Activated naive CD8-positive, alpha-beta T cell treated with anti-CD3 and anti-CD28 coated beads, Interleukin-2, amount 10 ng/mL, durations not matched to agents 7 days and 5 days (primary cell): ENCODE measurements around the gene BOD1L1. TPM values are rescaled to one million over a fixed set of nuclear protein-coding genes. Genes with fewer than 3 reads are reported as not detected.

Source experiments
- ATAC-seq: fragments of 150-1000 bp; cut with Tn5 transposase; one replicate; pipeline ENCODE4 v1.10.0; 2021; ENCODE audit warnings: low read depth, moderate library complexity
- POLR2A ChIA-PET: fragments of 350-600 bp; sonication (Branson Sonifier 250); formaldehyde crosslinking; loops from one replicate; lab custom pipeline; 2021; ENCODE audit warnings: antibody characterized with exemption; lab: Charles Lee
- DNase-seq: peaks from one replicate; pipeline ENCODE4 v3.0.0; 2021
- H3K27ac Mint-ChIP-seq: one replicate; pipeline ENCODE4 v1.8.0; 2022; ENCODE audit warnings: mild to moderate bottlenecking, mixed read lengths
- H3K27me3 Mint-ChIP-seq: one replicate; pipeline ENCODE4 v1.8.0; 2022; ENCODE audit warnings: mild to moderate bottlenecking, moderate library complexity, mixed read lengths
- H3K36me3 Mint-ChIP-seq: one replicate; pipeline ENCODE4 v1.8.0; 2021; ENCODE audit warnings: mild to moderate bottlenecking, mixed read lengths
- H3K4me1 Mint-ChIP-seq: one replicate; pipeline ENCODE4 v1.8.0; 2021; ENCODE audit warnings: mixed read lengths
- H3K4me3 Mint-ChIP-seq: one replicate; pipeline ENCODE4 v1.8.0; 2022; ENCODE audit warnings: mild to moderate bottlenecking, moderate library complexity, mixed read lengths
- H3K9me3 Mint-ChIP-seq: one replicate; pipeline ENCODE4 v1.8.0; 2021; ENCODE audit warnings: mixed read lengths
- total RNA-seq, 2 experiments: library from RNA; stranded (reverse); gene quantifications; one replicate each; pipeline ENCODE4 v1.2.3, GENCODE V29; 2021

BOD1L1 gene
- total RNA-seq, 2 experiments from 2014 or later: 50.6 to 52.5 TPM

DNA sequence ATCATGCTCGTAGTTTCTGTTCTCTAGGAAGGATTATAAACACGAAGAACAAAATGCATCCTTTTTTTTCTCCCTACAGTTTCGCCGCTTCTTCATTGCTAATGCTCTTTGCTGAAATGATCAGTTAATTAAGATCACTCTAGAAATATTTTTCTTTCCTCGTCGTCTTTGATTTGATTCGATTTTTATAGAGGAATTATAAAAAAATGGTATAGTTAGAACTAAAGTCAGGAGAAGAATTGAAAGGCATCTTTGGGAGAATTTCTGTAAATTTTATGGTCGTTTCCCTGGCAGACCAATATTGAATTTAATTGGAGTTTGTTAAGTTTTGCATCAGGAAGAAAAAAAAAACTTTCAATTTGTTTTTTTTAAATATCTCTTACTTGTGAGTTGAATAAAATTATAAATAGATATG is 82.1 kb downstream of the BOD1L1 start:
- Mint-ChIP-seq H3K36me3 (peaks cover 2% of the 10 kb centered on the region), H3K4me3 (peak overlapping the region; percentile 79), H3K27ac (peak overlapping the region; percentile 61), H3K9me3 (no peaks in the 10 kb centered on the region), H3K27me3 (peaks cover 80% of the 10 kb centered on the region), H3K4me1 (peaks cover 32% of the 10 kb centered on the region)
- DNase-seq (no peak), ATAC-seq (no peak)
- POLR2A ChIA-PET: interaction anchor here (0.6 kb wide), 1 partner anchor 114 kb away, joined by 3 read pairs; no protein-coding TSS in a partner anchor

DNA sequence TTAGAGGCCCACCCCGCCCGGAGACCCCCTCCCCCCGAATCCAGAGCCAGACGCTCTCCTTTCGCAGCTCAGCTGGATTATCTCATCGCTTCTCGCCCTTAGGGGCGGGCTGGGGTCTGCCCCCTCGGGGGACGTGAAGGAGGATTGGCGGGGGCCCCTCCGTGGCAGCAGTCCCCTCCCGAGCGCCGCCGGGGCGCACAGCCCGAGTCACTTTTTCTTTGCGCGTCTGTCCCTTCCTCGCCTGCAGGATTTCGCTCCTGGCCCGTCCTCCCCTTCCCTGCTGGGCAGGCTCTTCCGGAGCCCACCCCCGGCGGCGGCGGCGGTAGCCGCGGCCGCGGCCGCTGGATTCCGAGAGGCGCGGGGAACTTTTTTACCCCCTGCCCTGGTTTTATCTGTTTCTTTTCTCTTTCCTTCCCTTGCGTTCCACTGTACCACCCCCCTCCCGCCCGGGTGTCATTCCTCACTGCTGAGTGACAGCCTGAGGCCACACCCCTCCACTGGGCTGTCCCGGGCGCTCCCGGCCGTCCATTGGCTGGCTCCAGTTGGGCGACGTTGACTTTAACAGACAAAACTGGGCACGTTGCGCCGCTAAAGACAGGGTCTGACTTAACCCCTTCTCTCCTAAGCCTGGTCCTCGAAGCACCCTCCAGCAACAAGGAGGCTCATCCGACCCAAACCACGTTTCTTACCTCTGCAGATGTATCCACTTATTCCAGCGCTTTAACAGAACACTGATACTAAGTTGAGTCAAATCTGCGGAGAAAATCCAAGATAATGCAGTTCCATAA is 82.7 kb downstream of the BOD1L1 start:
- H3K27ac Mint-ChIP-seq: peak overlapping the region; percentile 64
- peaks cover 2% of the 10 kb centered on the region for H3K36me3 Mint-ChIP-seq
- H3K27me3 Mint-ChIP-seq: peaks cover 80% of the 10 kb centered on the region
- H3K4me1 Mint-ChIP-seq: peaks cover 38% of the 10 kb centered on the region
- ATAC-seq (peak; percentile 34), DNase-seq (peak; percentile 57)
- no peaks in the 10 kb centered on the region for H3K9me3 Mint-ChIP-seq
- H3K4me3 Mint-ChIP-seq: peak overlapping the region; percentile 79
- POLR2A ChIA-PET: interaction anchor here (1.7 kb wide), 1 partner anchor 10 kb away, joined by 3 read pairs; no protein-coding TSS in a partner anchor

DNA sequence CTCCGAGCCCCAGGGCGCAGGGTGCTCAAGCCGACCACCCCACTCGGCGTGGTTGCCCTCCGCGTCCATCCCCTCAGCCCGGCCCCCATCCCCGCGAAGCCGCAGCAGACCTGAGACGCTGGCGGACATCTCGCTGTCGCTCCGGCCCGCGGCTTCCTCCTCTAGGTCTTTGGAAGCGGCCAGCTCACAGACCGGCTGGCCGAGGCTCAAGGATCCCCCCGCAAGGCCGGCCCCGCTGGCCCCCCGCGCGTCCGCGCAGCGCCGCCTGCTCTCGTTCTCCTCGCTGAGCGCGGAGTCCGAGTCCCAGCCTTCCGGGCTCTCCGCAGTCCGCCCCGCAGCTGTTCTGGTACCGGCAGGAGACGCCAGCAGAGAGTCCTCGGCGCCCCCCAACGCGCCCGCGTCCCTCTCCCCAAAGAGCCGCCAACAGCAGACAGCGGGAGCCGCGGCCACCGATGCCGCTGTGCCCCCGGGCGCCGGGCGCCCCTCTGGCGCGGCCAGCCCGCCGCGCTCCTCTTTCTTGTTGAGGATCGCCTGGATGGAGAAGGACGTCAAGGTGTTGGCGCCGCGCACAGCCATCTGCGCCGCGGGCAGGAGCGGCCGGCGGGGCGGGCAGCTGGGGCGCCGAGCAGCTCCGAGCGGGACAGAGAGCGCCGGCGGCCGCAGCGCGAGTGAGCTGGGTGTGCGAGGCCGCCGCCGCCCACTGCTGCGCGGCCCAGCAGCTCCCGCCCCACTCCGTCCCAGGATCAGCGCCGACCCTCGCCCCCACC is 83.5 kb downstream of the BOD1L1 start, which contains the start of gene NKX3-2:
NKX3-2 (minus strand) TSS at position 670 of the 767 bp plus-strand sequence; CDS start at position 576, 94 bp downstream.
- POLR2A ChIA-PET: interaction anchor here (0.7 to 1.7 kb wide), 4 partner anchors 9 to 61 kb away, joined by 3 read pairs; no protein-coding TSS in a partner anchor
- H3K27ac Mint-ChIP-seq: peak within 1 kb of the TSS; percentile 64
- H3K27me3 Mint-ChIP-seq: peaks cover 82% of the 10 kb centered on the region
- DNase-seq (peak; percentile 46), ATAC-seq (no peak)
- no peaks in the 10 kb centered on the region for H3K9me3 Mint-ChIP-seq
- H3K4me3 Mint-ChIP-seq: peak within 1 kb of the TSS; percentile 79
- H3K4me1 Mint-ChIP-seq: peaks cover 38% of the 10 kb centered on the region
- H3K36me3 Mint-ChIP-seq: peaks cover 2% of the 10 kb centered on the region

DNA sequence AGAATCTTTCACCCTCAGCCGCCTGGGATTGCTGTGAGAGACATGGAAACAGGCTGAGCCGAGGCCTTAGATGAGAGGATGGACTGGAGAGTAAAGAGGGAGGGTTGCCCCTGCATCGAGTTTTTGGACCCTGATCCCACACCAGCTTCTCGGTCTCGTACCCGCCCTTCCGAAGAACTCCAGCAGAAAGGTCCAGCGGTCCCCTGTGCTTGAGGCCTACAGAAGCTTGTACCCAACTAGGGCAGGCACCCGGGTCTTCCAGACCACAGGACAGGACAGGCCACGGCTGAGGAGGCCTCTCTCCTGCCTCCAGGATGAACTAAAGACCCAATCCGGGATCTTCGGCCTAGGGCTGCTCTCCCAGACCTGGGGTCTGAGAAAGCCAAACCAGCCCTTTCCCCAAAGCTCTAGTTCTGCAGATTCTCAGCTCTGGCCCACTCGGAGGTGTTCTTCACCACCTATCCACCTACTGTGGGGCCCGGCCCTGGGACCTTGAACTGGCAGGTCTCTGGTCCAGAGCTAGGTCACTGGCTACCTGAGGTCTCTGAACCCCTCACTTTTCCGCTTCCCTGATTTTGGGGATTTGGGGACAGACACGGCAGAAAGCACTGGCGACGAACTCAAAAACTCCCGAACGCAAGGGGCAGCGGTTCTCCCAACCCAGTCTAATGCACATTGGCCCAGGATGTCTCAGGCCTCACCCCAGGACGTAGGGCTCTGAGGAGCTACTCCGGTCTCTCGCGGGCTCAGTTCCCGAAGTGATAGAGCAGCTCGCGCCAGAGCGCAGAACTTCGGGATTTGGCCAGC is 84.3 kb downstream of the BOD1L1 start:
- Mint-ChIP-seq H3K27me3 (peaks cover 83% of the 10 kb centered on the region), H3K4me3 (peak overlapping the region; percentile 1), H3K27ac (no peak overlapping the region), H3K9me3 (peaks cover 3% of the 10 kb centered on the region), H3K4me1 (peaks cover 39% of the 10 kb centered on the region), H3K36me3 (peaks cover 3% of the 10 kb centered on the region)
- DNase-seq: peak; percentile 35
- ATAC-seq: no peak
- POLR2A ChIA-PET: interaction anchor here (0.7 to 1.7 kb wide), 4 partner anchors 8 to 60 kb away, joined by 3 read pairs; no protein-coding TSS in a partner anchor

DNA sequence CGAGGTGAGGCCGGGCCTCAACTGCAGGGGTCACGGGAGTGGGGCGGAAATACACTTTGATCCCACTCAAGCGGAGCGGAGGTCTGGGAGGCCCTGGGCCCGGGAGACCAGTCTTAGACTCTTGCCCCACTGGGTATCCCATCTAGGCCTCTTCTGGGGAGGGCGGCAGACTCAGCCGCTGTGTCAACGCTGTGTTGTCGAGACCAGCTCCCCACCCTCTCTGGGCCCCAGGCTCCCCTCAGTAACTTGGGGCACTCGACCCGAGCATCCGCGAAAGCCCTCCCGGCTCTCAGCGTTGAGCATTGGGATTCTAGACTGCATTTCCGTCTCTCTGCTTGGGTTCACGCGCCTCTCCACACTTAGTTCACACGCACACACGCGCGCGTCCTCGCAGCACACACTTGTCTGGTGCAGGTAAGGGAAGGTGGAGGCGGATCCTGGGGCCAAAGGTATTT is 84.9 kb downstream of the BOD1L1 start:
- peaks cover 4% of the 10 kb centered on the region for H3K9me3 Mint-ChIP-seq
- H3K27me3 Mint-ChIP-seq: peaks cover 87% of the 10 kb centered on the region
- no peak for ATAC-seq
- no peak overlapping the region for H3K27ac Mint-ChIP-seq
- POLR2A ChIA-PET: interaction anchor here (1.3 kb wide), 1 partner anchor 15 kb away, joined by 3 read pairs; no protein-coding TSS in a partner anchor
- peaks cover 3% of the 10 kb centered on the region for H3K36me3 Mint-ChIP-seq
- DNase-seq: peak; percentile 37
- H3K4me1 Mint-ChIP-seq: peaks cover 39% of the 10 kb centered on the region
- no peak overlapping the region for H3K4me3 Mint-ChIP-seq

DNA sequence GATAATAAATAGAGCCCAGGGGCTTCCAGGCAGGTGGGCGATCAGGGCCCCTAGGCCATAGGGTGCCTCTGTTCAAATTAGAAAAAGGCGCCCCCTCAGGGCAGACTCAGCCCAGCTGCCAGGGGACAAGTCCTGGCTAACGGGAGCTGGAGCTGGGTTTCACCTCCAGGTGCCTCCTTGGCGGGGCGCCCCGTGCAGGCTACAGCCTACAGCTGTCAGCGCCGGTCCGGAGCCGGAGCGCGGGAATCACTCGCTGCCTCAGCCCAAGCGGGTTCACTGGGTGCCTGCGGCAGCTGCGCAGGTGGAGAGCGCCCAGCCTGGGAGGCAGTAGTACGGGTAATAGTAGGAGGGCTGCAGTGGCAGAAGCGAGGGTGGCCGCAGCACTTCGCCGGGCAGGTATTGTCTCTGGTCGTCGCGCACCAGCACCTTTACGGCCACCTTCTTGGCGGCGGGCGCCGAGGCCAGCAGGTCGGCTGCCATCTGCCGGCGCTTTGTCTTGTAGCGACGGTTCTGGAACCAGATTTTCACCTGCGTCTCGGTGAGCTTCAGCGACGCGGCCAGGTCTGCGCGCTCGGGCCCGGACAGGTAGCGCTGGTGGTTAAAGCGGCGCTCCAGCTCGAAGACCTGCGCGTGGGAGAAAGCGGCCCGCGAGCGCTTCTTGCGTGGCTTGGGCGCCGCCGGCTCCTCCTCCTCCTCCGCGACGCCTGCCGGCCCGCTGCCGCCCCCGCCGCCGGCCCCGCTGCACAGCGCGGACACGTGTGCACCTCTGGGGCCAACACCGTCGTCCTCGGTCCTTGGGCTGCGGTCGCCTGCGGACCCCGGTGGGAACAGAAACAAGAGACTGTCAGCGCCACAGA is 85.6 kb downstream of the BOD1L1 start:
- peaks cover 40% of the 10 kb centered on the region for H3K4me1 Mint-ChIP-seq
- peaks cover 88% of the 10 kb centered on the region for H3K27me3 Mint-ChIP-seq
- H3K4me3 Mint-ChIP-seq: peak overlapping the region; percentile 10
- DNase-seq (peak; percentile 68), ATAC-seq (no peak)
- no peak overlapping the region for H3K27ac Mint-ChIP-seq
- POLR2A ChIA-PET: interaction anchor here (0.8 kb wide), 1 partner anchor 10 kb away, joined by 3 read pairs; no protein-coding TSS in a partner anchor
- H3K9me3 Mint-ChIP-seq: peaks cover 6% of the 10 kb centered on the region
- H3K36me3 Mint-ChIP-seq: peaks cover 3% of the 10 kb centered on the region

DNA sequence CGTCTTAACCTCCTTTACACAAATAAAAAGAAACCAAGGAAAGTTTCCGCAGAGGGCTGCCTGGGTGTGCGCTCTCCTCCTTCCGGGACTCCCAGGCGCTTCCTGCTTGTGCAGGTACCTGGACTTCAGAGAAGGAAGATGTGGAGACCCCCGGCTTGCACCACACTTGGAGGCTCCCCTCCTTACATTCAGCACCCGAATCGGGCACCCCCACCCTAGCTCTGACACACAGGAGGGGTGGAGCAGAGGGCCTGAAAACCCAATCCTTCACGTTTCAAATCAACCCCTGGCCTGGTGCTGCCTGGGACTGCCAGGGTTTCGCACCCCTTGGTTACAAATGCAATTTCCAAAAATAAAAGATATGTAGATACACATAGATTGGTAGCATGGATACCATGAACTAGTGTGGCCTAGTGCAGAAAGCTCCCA is 86.3 kb downstream of the BOD1L1 start:
- no peak overlapping the region for H3K27ac Mint-ChIP-seq
- POLR2A ChIA-PET: interaction anchor here (0.8 kb wide), 1 partner anchor 10 kb away, joined by 3 read pairs; no protein-coding TSS in a partner anchor
- peaks cover 88% of the 10 kb centered on the region for H3K27me3 Mint-ChIP-seq
- peaks cover 37% of the 10 kb centered on the region for H3K4me1 Mint-ChIP-seq
- peak overlapping the region; percentile 22 for H3K4me3 Mint-ChIP-seq
- DNase-seq (no peak), ATAC-seq (no peak)
- H3K9me3 Mint-ChIP-seq: peaks cover 8% of the 10 kb centered on the region
- H3K36me3 Mint-ChIP-seq: peaks cover 6% of the 10 kb centered on the region

DNA sequence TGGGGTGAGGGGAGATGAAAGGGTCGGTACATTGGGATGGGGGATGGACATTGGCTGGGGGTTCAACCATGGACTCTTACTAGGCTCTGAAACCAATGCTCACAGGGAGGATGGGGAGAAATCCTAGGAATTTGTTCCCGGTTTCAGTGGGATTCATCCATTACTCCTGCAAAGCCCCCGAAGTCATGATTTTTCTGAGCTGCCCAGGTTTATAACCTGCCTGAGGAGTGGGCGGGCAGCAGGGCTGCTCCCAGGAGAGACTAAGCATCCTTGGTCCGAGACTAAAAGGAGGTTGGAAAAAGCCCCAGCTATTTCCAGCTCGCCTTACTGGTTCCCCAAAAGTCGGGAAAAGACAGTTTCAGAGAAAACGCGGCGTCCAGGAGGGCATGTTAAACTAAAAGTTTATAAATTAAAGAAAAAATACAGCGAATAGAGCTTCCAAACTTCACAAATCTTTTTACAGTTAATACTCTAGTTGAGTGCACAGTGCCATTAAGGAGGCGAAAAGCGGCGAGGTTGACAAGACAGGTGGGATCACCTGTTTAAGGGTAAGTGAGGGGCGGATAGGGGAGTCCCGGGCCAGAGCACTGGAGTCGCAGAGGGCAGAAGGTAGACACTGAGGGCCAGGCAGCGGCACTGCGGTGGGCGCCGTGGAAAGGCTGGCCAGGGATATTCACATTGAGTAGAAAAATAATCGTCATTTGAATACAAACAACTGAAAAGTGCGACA is 86.9 kb downstream of the BOD1L1 start:
- POLR2A ChIA-PET: no interaction called here
- peak; percentile 35 for DNase-seq
- no peak for ATAC-seq
- Mint-ChIP-seq H3K4me1 (peaks cover 35% of the 10 kb centered on the region), H3K9me3 (peaks cover 8% of the 10 kb centered on the region), H3K4me3 (peak overlapping the region; percentile 8), H3K27me3 (peaks cover 89% of the 10 kb centered on the region), H3K27ac (no peak overlapping the region), H3K36me3 (peaks cover 6% of the 10 kb centered on the region)

DNA sequence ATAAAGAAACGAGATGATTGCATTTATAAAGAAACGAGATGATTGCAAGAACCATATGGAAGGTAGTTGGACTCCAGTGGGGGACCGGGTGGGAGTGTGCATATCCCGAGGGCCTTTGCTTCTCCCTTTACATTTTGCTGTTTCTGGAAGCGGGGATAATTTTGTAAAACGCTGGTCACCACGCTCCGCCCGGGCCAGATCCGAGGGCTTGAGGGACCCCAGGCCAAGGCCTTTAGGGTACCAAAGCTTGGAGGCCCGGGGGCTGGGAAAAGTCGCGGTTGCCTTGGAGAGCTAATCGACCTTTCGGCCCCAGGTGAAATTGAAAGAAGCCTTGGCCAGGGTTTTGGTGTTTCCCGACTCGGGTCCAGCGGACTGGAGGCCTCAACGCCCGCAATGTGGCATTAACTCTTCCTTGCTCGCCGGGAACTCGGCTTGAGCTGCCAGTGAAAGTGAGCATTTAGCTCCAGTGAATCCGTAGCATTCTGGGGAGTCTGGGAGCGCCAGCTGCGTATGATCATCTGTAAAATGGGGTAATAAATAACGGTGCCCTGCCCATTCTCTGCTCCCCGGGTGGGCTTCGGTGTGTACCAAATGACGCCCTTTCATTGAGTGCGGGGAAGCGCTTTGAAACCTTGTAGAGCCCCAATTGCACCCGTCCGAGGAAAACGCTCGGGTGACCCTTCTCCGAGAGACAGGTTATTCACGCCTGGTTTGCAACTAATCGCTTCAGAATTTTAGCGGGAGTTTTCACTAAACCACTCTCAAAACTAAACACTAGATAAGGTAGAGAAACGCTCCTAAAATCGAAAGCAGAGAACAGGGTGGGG is 87.7 kb downstream of the BOD1L1 start:
- ATAC-seq: no peak
- peaks cover 90% of the 10 kb centered on the region for H3K27me3 Mint-ChIP-seq
- POLR2A ChIA-PET: no interaction called here
- peaks cover 8% of the 10 kb centered on the region for H3K9me3 Mint-ChIP-seq
- no peak overlapping the region for H3K27ac Mint-ChIP-seq
- peak overlapping the region; percentile 30 for H3K4me3 Mint-ChIP-seq
- H3K4me1 Mint-ChIP-seq: peaks cover 29% of the 10 kb centered on the region
- H3K36me3 Mint-ChIP-seq: peaks cover 4% of the 10 kb centered on the region
- DNase-seq: peak; percentile 32

DNA sequence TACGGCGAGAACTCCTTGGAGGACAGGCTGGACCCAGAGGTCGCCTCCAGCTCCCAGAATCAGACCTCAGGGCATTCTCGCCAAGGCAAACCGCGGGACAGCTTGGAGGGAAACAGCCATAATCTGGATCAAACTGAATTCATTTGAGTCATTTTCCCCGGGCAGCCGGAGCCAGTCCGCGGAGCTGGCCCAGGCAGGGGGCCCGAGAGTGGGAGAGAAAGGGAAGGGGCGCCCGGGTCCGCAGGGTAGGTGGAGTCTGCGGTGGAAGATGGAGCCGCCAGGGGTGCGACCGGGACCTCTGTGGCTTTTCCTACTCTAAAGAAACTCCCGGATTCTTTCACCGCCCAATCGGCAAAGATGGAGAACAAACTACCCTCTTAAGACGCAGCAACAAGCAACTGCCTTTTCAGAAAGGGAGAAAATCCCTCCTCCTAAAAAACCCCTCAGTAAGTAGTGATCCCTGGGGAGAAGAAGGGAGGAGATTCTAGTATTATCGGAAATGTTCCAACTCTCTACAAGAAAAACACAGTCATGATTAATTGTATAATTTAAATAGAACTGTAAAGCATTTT is 88.4 kb downstream of the BOD1L1 start:
- peaks cover 8% of the 10 kb centered on the region for H3K9me3 Mint-ChIP-seq
- peak; percentile 35 for DNase-seq
- peaks cover 31% of the 10 kb centered on the region for H3K4me1 Mint-ChIP-seq
- H3K27ac Mint-ChIP-seq: no peak overlapping the region
- peaks cover 4% of the 10 kb centered on the region for H3K36me3 Mint-ChIP-seq
- no peak for ATAC-seq
- POLR2A ChIA-PET: no interaction called here
- no peak overlapping the region for H3K4me3 Mint-ChIP-seq
- peaks cover 92% of the 10 kb centered on the region for H3K27me3 Mint-ChIP-seq
